Activated T-cell treated with anti-CD3 and anti-CD28 coated beads, Interleukin-2, amount 50 U/mL, for 4 hours (primary cell): ENCODE data around the gene YTHDC2. TPM values are rescaled to one million over a fixed set of nuclear protein-coding genes. Genes with fewer than 3 reads are reported as not detected.

Source experiments
- ATAC-seq, 2 donors: fragments of 200-7000 bp; cut with Tn5 transposase; one replicate each; pipeline ENCODE4 v1.10.0; 2021
- DNase-seq: peaks from one replicate; pipeline ENCODE4 v3.0.0-alpha.2; 2020
- H3K27me3 Mint-ChIP-seq: one replicate; pipeline ENCODE4 v1.8.0; 2021; ENCODE audit warnings: low read depth, mixed read lengths
- H3K36me3 Mint-ChIP-seq: one replicate; pipeline ENCODE4 v1.8.0; 2022; ENCODE audit warnings: mixed read lengths; ENCODE audit not compliant: insufficient read depth
- H3K4me1 Mint-ChIP-seq: one replicate; pipeline ENCODE4 v1.8.0; 2021; ENCODE audit warnings: low read depth, mixed read lengths
- H3K4me3 Mint-ChIP-seq: one replicate; pipeline ENCODE4 v1.8.0; 2021; ENCODE audit warnings: mild to moderate bottlenecking, moderate library complexity, mixed read lengths
- H3K9me3 Mint-ChIP-seq: one replicate; pipeline ENCODE4 v1.8.0; 2021; ENCODE audit warnings: mixed read lengths
- total RNA-seq, 3 donors: library from RNA; stranded (reverse); gene quantifications; one replicate each; pipeline ENCODE4 v1.2.1, GENCODE V29; 2021

Gene YTHDC2
- total RNA-seq, 3 donors from 2014 or later: 22.7 to 25.4 (median 23.9) TPM

DNA sequence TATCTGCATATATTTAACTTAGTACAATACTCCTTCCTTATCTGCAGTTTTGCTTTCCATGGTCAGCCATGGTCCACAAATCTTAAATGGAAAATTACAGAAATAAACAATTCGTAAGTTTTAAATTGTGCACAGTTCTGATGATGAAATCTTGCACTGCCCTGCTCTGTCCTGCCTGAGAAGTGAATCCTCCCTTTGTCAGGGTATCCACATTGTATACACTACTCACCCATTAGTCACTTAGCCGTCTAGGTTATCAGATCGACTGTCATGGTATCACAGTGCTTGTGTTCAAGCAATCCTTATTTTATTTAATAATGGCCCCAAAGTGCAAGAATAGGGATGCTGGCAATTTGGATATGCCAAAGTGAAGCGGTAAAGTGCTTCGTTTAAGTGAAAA, 8.3 kb upstream of the YTHDC2 start:
- DNase-seq: no peak
- no peaks in the 10 kb centered on the region for H3K4me1 Mint-ChIP-seq
- peaks cover 10% of the 10 kb centered on the region for H3K9me3 Mint-ChIP-seq
- no peak overlapping the region for H3K4me3 Mint-ChIP-seq
- H3K36me3 Mint-ChIP-seq: no peaks in the 10 kb centered on the region
- no peak for ATAC-seq
- H3K27me3 Mint-ChIP-seq: peaks cover 52% of the 10 kb centered on the region

DNA sequence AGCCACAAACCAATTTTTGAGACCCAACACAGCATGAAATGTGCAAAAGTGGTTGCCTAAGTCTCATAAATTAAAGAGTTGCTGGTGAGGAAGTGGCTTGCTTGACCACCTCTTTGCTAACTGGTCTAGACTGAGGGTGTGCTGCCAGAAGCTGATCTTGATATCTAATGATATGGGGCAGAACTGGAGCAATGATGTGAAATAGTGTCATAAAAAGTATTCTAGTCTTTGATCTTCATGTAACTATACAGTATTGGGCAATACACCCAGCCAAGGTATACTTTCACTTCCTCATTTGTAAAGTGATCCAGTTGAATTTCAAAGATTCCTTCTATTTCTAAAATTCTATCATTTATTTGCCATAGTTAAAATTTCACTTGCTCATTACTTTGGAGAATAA, 5.9 kb upstream of the YTHDC2 start:
- Mint-ChIP-seq H3K9me3 (no peaks in the 10 kb centered on the region), H3K4me3 (no peak overlapping the region), H3K27me3 (peaks cover 43% of the 10 kb centered on the region), H3K36me3 (no peaks in the 10 kb centered on the region), H3K4me1 (no peaks in the 10 kb centered on the region)
- ATAC-seq (no peak), DNase-seq (no peak)

DNA sequence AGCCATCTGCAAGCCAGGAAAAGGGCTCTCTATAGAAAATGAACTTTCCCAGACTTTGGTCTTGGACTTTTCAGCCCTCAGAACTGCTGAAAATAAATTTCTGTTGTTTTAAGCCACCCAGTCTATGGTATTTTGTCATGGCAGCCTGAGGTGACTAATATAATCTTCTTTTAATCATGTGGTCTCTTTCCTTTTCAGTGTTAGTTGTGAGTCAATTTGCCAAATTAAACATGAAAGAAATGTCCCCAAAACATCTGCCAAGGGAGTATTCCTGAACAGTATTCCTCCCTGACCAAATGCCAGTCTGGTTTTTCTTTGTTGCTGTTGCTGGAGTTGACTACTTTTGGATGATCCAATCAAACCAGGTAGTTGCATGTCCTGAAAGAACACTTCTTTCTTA, 4.7 kb upstream of the YTHDC2 start:
- no peaks in the 10 kb centered on the region for H3K36me3 Mint-ChIP-seq
- H3K4me1 Mint-ChIP-seq: peaks cover 3% of the 10 kb centered on the region
- DNase-seq (no peak), ATAC-seq (no peak)
- H3K4me3 Mint-ChIP-seq: no peak overlapping the region
- H3K9me3 Mint-ChIP-seq: no peaks in the 10 kb centered on the region
- peaks cover 36% of the 10 kb centered on the region for H3K27me3 Mint-ChIP-seq

DNA sequence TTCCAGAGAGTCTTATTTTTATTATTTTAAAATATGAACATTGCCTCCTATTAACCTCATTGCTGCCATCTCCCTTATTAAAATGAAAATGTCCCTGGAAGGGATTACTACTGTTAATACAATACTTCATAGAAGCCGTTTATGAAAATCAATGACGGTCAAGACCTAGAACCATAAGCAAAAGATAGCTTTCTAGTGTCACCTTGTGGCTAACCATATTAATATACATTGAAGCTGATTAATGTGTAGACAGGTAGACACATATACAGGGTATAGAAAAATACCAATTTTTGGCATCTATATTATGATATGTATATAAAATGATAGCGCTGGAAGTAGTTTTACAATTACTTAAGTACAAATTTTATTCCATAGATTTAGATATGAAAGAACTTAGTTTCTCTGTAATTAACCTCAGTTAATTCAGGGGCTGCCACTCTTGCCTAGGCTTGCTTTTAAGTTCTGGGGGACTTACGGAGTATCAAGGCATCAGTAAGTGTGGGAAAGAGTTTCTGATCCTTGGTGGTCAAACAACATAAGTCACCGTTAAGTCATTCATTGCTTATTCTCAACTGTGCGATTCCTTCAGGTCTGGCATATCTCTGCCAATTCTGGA, 2.5 kb upstream of the YTHDC2 start:
- DNase-seq (no peak), ATAC-seq (no peak)
- no peak overlapping the region for H3K4me3 Mint-ChIP-seq
- H3K9me3 Mint-ChIP-seq: no peaks in the 10 kb centered on the region
- peaks cover 2% of the 10 kb centered on the region for H3K36me3 Mint-ChIP-seq
- H3K27me3 Mint-ChIP-seq: peaks cover 26% of the 10 kb centered on the region
- H3K4me1 Mint-ChIP-seq: peaks cover 19% of the 10 kb centered on the region

DNA sequence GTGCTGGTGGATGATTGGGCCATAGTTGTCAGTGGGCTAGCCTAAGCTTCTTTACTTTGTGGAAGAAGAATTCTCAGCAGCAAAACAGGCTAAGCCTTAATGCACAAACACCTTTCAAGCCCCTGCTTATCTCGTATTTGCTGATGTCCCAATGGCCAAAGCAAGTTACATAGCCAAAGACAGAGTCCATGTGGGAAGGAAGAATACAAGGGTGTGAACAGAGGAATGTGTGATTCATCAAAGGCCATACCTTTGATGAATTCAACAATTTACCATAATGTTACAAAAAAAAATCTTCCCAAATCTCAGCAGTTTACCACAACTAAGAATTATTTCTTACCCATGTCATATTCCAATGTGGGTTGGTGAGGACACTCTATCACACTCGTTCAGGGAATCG, 1.2 kb upstream of the YTHDC2 start:
- H3K4me3 Mint-ChIP-seq: peak overlapping the region; percentile 30
- H3K36me3 Mint-ChIP-seq: peaks cover 8% of the 10 kb centered on the region
- ATAC-seq (no peak), DNase-seq (no peak)
- H3K4me1 Mint-ChIP-seq: peaks cover 29% of the 10 kb centered on the region
- no peaks in the 10 kb centered on the region for H3K9me3 Mint-ChIP-seq
- peaks cover 18% of the 10 kb centered on the region for H3K27me3 Mint-ChIP-seq

DNA sequence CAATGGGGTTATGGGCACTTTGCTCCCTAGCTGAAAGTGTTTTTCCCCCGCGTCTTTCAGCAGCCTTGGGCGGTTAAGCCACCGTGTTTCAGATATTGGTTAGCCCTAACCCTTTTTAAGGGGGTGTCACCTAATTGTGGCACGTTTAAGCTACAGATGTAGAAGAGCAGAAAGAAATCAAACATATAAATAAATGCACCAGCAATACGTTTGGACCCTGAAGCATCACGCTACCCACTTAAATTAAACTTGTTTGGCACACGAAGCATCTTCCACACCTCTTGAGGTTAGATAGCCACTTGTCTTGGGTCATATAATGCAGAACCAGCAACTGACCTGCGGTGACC, 768 bp downstream of the YTHDC2 start:
- peaks cover 8% of the 10 kb centered on the region for H3K36me3 Mint-ChIP-seq
- H3K27me3 Mint-ChIP-seq: peaks cover 11% of the 10 kb centered on the region
- no peaks in the 10 kb centered on the region for H3K9me3 Mint-ChIP-seq
- no peak for DNase-seq
- peak overlapping the region; percentile 93 for H3K4me3 Mint-ChIP-seq
- H3K4me1 Mint-ChIP-seq: peaks cover 32% of the 10 kb centered on the region
- no peak for ATAC-seq

DNA sequence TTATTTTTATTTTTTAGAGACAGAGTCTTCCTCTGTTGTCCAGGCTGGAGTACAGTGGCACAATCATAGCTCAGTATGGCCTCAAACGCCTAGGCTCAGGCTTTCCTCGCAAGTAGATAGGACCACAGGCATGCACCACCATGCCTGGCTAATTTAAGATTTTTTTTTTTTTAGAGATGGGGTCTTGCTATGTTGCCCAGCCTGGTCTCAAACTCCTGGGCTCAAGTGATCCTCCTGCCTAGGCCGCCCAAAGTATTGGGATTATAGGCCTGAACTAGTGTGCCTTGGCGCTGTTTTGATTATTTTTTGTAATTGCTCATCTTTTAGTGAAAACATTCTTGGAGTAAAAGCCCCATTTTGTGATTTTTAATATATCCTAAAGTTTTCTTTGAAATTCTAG, 5.4 kb downstream of the YTHDC2 start:
- ATAC-seq: no peak
- Mint-ChIP-seq H3K4me1 (peaks cover 57% of the 10 kb centered on the region), H3K36me3 (peaks cover 22% of the 10 kb centered on the region), H3K4me3 (no peak overlapping the region), H3K27me3 (no peaks in the 10 kb centered on the region), H3K9me3 (no peaks in the 10 kb centered on the region)
- DNase-seq: no peak

DNA sequence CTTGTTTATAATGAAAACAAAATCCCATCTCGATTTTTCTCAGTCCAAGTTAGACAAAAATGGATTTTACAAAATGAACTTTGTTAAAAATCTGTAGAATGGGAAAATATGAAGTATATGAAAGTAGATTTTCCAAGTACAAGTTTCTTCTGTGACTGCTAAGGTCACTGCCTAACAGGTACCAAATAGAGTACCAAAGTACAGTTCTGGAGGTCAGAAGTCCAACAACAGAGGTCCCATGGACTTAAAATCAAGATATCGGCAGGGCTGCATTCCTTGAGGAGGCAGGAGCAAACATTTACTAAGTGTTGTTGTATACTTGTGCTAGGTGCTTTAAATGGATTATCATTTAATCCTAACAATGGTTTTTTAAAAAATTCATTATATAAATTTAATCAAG, 5.9 kb downstream of the YTHDC2 start:
- peaks cover 57% of the 10 kb centered on the region for H3K4me1 Mint-ChIP-seq
- no peaks in the 10 kb centered on the region for H3K27me3 Mint-ChIP-seq
- ATAC-seq: no peak
- no peak overlapping the region for H3K4me3 Mint-ChIP-seq
- DNase-seq: no peak
- peaks cover 22% of the 10 kb centered on the region for H3K36me3 Mint-ChIP-seq
- H3K9me3 Mint-ChIP-seq: no peaks in the 10 kb centered on the region

DNA sequence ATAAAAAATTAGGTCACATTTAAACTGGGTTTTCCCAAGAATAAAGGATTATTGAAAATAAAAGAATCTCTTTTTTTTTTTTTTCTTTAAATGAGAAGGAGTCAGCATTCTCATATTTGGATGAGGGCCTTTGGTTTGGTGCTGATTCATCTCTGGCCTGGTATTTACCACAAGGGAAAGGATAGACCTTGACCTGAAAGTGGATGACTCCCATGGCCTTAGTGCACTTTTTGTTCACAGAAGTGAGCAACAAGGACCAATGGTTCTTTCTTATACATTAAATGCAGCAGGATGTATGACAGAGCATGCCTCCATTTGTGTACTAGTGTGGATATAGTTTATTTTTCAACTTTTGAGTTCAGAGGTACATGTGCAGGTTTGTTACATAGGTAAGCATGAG, 6.9 kb downstream of the YTHDC2 start:
- Mint-ChIP-seq H3K4me1 (peaks cover 54% of the 10 kb centered on the region), H3K4me3 (no peak overlapping the region), H3K36me3 (peaks cover 22% of the 10 kb centered on the region), H3K27me3 (no peaks in the 10 kb centered on the region), H3K9me3 (no peaks in the 10 kb centered on the region)
- ATAC-seq: peak; percentile 59 to 65
- no peak for DNase-seq

DNA sequence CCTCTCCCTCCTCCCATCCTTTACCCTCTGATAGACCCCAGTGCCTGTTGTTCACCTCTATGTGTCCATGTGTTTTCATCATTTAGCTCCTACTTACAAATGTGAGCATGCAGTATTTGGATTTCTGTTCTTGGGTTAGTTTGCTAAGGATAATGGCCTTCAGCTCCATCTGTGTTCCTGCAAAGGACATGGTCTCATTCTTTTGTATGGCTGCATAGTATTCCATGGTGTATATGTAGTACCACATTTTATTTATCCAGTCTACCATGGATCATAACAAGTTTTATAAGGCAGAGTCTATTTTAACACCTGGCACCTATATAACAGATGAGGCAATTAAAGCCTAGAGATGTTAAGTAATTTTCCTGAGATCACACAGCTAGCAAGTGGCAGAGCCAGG, 7.4 kb downstream of the YTHDC2 start:
- Mint-ChIP-seq H3K4me1 (peaks cover 52% of the 10 kb centered on the region), H3K4me3 (no peak overlapping the region), H3K27me3 (no peaks in the 10 kb centered on the region), H3K9me3 (no peaks in the 10 kb centered on the region), H3K36me3 (peaks cover 20% of the 10 kb centered on the region)
- ATAC-seq: no peak
- no peak for DNase-seq

DNA sequence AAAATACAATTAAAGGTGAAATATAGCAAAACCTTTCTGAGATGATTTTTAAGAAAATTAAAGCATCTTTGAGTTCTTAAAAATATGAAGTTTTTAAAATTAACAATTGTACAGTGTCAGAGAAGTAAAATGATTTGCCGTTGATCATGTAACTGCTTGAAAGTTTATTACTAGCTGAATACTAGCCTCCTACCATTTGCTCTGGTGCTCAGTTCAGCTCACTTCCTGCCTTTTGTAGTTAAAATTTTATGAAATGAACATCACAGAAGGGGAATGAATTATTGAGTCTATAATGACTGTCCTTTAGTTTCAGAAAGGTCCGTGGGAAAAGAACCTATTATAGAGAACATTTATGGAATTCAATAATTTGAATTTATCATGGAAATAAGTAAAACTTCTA, 9.7 kb downstream of the YTHDC2 start:
- Mint-ChIP-seq H3K4me1 (peaks cover 42% of the 10 kb centered on the region), H3K4me3 (no peak overlapping the region), H3K27me3 (no peaks in the 10 kb centered on the region), H3K36me3 (peaks cover 13% of the 10 kb centered on the region), H3K9me3 (no peaks in the 10 kb centered on the region)
- ATAC-seq (no peak), DNase-seq (no peak)

DNA sequence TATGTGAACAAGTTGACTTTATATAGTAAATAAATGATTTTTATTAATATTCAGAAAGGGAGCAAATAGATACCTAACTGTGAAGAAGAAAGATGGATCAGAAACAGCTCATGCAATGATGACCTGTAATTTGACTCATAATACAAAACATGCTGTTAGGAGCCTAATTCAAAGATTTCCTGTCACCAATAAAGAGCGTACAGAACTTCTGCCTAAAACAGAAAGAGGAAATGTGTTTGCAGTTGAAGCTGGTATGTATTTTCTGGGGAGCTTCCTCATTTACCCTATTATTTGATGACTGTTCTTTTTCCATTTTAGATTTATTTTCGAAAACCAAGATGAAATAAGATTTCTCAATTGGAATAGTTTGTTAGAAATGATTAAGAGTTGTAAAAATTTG, 11.4 kb downstream of the YTHDC2 start:
- Mint-ChIP-seq H3K4me3 (no peak overlapping the region), H3K36me3 (peaks cover 19% of the 10 kb centered on the region), H3K27me3 (no peaks in the 10 kb centered on the region), H3K9me3 (no peaks in the 10 kb centered on the region), H3K4me1 (peaks cover 36% of the 10 kb centered on the region)
- DNase-seq (no peak), ATAC-seq (peak; percentile 60 to 69)

DNA sequence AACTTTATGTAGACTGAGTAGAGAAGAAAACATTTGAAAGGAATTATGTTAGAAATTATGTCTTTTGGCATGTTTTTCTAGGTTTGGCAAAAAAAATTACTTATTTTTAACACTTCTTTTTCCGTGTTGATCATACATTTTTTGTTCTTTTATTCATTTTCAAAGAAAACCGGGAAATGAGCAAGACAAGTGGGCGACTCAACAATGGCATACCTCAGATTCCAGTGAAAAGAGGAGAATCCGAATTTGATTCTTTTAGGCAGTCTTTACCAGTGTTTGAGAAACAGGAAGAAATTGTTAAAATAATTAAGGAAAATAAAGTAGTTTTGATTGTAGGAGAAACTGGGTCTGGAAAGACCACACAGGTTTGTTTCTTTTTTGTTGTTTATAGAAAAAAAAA, 12.9 kb downstream of the YTHDC2 start:
- Mint-ChIP-seq H3K4me1 (peaks cover 24% of the 10 kb centered on the region), H3K27me3 (no peaks in the 10 kb centered on the region), H3K9me3 (peaks cover 6% of the 10 kb centered on the region), H3K4me3 (no peak overlapping the region), H3K36me3 (peaks cover 21% of the 10 kb centered on the region)
- no peak for ATAC-seq
- DNase-seq: no peak

DNA sequence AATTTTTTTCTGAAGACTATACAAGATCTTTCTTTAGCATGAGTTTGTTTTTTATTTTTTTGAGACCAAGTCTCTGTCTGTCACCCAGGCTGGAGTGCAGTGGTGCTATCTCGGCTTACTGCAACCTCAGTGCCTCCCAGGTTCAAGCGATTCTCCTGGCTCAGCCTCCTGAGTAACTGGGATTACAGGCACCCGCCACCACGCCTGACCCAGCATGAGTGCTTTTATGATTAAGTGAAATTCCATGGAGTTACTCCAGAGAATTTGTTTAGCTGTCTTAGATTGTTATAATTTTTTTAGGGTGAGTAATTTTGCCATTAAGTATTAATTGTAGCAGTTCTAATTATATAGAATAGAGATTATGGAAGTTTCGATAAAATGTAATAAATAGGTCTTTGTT, 14.3 kb downstream of the YTHDC2 start:
- DNase-seq (no peak), ATAC-seq (no peak)
- Mint-ChIP-seq H3K27me3 (no peaks in the 10 kb centered on the region), H3K36me3 (peaks cover 27% of the 10 kb centered on the region), H3K9me3 (peaks cover 8% of the 10 kb centered on the region), H3K4me1 (peaks cover 18% of the 10 kb centered on the region), H3K4me3 (no peak overlapping the region)

DNA sequence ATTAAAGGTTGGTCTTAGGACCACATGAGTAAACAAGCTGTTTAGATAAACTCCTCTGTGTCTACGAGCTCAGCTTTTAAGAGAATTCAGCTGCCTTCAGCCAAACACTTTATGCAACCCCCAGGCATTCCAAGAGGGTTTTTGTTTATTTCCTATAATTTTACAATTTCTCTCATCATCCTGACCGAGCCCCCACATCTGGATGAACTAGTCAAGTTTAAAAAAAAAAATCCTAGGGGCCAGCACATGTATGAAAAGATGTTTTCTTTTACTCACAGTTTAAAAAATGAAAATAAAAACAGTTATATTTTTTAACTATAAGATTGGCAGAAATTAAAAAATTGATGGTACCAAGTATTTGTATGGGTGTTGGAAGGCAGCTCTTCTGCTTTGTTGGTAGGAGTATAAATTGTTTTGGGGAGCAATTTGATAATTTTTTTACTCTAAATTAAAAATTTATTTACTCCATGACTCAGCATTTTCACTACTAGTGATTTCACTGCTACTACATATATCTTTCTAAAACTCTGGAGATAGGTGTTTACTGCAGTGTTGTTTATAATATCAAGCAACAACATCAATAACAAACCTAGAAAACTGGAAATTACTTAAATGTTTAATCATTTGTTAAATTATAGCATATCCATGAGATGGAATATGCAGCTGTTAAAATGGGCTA, 18.1 kb downstream of the YTHDC2 start:
- no peaks in the 10 kb centered on the region for H3K4me1 Mint-ChIP-seq
- H3K4me3 Mint-ChIP-seq: no peak overlapping the region
- peaks cover 38% of the 10 kb centered on the region for H3K36me3 Mint-ChIP-seq
- H3K9me3 Mint-ChIP-seq: peaks cover 8% of the 10 kb centered on the region
- H3K27me3 Mint-ChIP-seq: no peaks in the 10 kb centered on the region
- no peak for DNase-seq
- ATAC-seq: no peak
